Activated T-cell treated with anti-CD3 and anti-CD28 coated beads, Interleukin-2, amount 50 U/mL, for 4 hours (primary cell): ENCODE results near the gene ANKRD42. TPM values are rescaled to one million over a fixed set of nuclear protein-coding genes. Genes with fewer than 3 reads are reported as not detected.
"Not testable (repeated sequence)": the region's sequence is repeated elsewhere in the genome, so short reads cannot be mapped to it uniquely, and the experiment has no call there.

Experiments
- ATAC-seq, 2 donors: fragments of 200-7000 bp; cut with Tn5 transposase; one replicate each; pipeline ENCODE4 v1.10.0; 2021
- DNase-seq: peaks from one replicate; pipeline ENCODE4 v3.0.0-alpha.2; 2020
- H3K27me3 Mint-ChIP-seq: one replicate; pipeline ENCODE4 v1.8.0; 2021; ENCODE audit warnings: low read depth, mixed read lengths
- H3K36me3 Mint-ChIP-seq: one replicate; pipeline ENCODE4 v1.8.0; 2022; ENCODE audit warnings: mixed read lengths; ENCODE audit not compliant: insufficient read depth
- H3K4me1 Mint-ChIP-seq: one replicate; pipeline ENCODE4 v1.8.0; 2021; ENCODE audit warnings: low read depth, mixed read lengths
- H3K4me3 Mint-ChIP-seq: one replicate; pipeline ENCODE4 v1.8.0; 2021; ENCODE audit warnings: mild to moderate bottlenecking, moderate library complexity, mixed read lengths
- H3K9me3 Mint-ChIP-seq: one replicate; pipeline ENCODE4 v1.8.0; 2021; ENCODE audit warnings: mixed read lengths
- total RNA-seq, 3 donors: library from RNA; stranded (reverse); gene quantifications; one replicate each; pipeline ENCODE4 v1.2.1, GENCODE V29; 2021

ANKRD42 gene
- total RNA-seq, 3 donors from 2014 or later = 5.3 to 8.4 (median 8.0) TPM

- no peak for ATAC-seq
- Mint-ChIP-seq H3K9me3 (no peaks in the 10 kb centered on the region), H3K36me3 (peaks cover 4% of the 10 kb centered on the region)
Measured at GRCh38 chr11:83238111-83238510, 44.6 kb downstream of the ANKRD42 start.

DNA sequence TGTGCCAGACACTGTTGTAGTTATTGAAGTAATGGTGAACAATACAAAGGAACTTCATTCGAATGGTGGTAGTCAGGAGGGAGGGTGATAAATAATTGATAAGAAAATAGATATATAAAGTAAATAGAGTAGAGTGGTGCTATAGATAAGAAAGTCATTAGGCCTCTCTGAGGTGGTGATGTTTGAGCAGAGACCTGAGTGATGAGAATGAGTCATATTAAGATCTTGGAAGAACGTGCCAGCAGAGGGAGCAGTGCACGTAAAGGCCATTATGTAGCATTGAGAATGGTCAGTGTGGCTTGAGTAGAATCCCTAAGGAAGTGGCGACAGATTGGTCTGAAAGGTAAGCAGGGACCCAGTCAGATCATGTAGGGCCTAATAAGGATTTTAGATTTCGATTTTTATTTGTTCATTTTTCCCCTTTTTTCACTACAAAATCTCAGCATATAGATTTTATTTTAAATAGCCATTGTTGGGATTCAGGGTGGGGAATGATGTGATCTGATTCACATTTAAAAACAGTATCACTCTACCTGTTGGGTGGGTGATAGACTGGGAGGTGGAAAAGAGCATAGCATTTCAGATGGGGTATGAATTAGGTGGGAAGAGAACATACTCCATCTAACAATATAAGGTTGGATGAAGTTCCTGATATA lies 47.9 kb downstream of the ANKRD42 start:
- no peak for ATAC-seq
- no peaks in the 10 kb centered on the region for H3K27me3 Mint-ChIP-seq
- DNase-seq = no peak
- H3K4me1 Mint-ChIP-seq = no peaks in the 10 kb centered on the region
- peaks cover 4% of the 10 kb centered on the region for H3K36me3 Mint-ChIP-seq
- no peaks in the 10 kb centered on the region for H3K9me3 Mint-ChIP-seq
- no peak overlapping the region for H3K4me3 Mint-ChIP-seq

More at GRCh38 chr11:83238111-83238510, 44.6 kb downstream of the ANKRD42 start:
- H3K27me3 Mint-ChIP-seq = no peaks in the 10 kb centered on the region
- H3K4me1 Mint-ChIP-seq = no peaks in the 10 kb centered on the region
- DNase-seq = no peak
- no peak overlapping the region for H3K4me3 Mint-ChIP-seq

DNA sequence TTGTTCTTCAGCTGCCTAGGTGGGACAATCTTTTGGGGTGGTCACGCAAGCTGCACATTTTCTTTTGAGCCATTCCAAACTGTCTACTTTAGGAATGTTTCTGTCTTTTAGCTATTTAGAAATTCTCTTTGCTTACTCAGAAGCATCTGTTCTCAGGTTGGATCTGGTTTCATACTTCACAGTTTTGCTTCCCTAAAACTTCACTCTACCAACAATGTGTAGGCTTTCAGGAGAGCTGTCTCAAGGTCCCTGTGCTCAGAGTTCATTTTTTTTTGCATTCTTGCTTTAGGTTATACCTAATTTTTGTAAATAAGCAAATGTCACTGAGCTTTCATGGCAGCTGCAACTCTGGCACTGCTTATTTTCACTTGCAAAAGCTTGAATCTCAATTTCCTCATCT lies 55.9 kb downstream of the ANKRD42 start:
- Mint-ChIP-seq H3K9me3 (no peaks in the 10 kb centered on the region), H3K27me3 (no peaks in the 10 kb centered on the region), H3K4me3 (no peak overlapping the region), H3K4me1 (peaks cover 4% of the 10 kb centered on the region), H3K36me3 (no peaks in the 10 kb centered on the region)
- DNase-seq (no peak), ATAC-seq (no peak)

DNA sequence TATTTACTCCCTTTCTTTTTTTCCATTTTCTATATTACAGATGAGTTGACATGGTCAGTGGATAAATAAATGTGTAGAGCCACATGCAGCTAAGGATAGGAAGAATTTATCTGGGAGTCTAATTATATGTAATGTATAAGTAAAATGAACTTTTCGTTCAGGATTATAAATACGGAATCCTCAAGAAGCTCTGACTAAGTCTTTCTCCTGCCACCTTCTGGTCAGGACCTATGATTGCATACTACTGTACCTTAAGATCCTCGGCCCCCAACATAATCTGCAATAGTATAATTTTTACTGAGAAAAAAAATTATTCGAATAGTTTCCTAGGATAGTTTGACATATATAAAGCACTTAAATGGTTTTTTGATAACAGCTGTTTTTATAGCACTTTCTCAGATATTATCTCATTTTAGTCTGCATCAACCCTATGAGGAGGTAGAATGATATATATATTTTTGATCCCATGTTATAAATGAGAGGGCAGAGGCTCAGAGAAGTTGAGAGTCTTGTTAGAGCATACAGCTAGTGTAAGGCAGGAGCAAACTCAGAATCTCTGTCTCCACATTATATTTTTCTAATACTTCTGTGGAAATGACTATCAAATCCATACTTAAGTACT lies 56.6 kb downstream of the ANKRD42 start:
- Mint-ChIP-seq H3K36me3 (no peaks in the 10 kb centered on the region), H3K27me3 (no peaks in the 10 kb centered on the region), H3K9me3 (no peaks in the 10 kb centered on the region), H3K4me1 (peaks cover 4% of the 10 kb centered on the region), H3K4me3 (no peak overlapping the region)
- ATAC-seq (peak; percentile 57 to 62), DNase-seq (no peak)

DNA sequence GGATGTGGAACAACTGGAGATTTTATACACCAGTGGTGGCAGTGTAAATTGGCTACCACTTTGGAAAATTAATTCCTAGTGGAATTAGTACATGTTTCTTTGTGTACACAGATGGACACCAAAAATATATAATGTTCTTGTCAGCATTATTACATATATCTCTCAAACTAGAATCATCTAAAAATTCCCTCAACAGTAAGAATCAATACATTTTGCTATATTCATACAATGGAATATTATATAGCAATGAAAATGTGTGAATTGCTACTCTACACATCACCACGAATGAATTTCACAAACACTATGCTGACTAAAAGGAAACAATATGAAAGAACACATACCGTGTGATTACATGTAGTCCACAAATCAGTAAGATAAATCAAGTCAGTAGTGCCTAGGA lies 58.8 kb downstream of the ANKRD42 start:
- DNase-seq (no peak), ATAC-seq (no peak)
- peaks cover 3% of the 10 kb centered on the region for H3K36me3 Mint-ChIP-seq
- H3K4me1 Mint-ChIP-seq = peaks cover 4% of the 10 kb centered on the region
- H3K27me3 Mint-ChIP-seq = no peaks in the 10 kb centered on the region
- no peak overlapping the region for H3K4me3 Mint-ChIP-seq
- no peaks in the 10 kb centered on the region for H3K9me3 Mint-ChIP-seq

DNA sequence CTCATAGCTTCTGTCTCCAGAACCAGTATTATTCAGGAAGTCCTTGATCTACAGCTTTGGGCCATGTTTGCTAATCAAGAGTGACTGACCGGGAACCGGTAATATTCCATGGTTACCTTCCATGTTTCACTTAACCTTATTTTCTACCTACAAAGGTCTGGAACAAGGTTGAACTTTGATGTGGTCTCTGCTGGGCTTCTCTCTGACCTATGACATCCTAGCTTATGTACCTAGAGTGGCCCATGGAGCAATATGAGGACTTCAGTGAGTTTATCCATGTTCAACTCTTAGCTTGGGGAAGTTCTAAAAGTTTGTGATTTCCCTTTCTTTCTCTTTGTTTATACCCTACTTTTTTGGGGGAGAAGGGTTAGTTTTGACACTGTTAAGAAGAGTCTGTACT lies 59.4 kb downstream of the ANKRD42 start:
- no peaks in the 10 kb centered on the region for H3K27me3 Mint-ChIP-seq
- ATAC-seq (no peak), DNase-seq (no peak)
- peaks cover 4% of the 10 kb centered on the region for H3K4me1 Mint-ChIP-seq
- peaks cover 6% of the 10 kb centered on the region for H3K36me3 Mint-ChIP-seq
- H3K4me3 Mint-ChIP-seq = no peak overlapping the region
- H3K9me3 Mint-ChIP-seq = no peaks in the 10 kb centered on the region

DNA sequence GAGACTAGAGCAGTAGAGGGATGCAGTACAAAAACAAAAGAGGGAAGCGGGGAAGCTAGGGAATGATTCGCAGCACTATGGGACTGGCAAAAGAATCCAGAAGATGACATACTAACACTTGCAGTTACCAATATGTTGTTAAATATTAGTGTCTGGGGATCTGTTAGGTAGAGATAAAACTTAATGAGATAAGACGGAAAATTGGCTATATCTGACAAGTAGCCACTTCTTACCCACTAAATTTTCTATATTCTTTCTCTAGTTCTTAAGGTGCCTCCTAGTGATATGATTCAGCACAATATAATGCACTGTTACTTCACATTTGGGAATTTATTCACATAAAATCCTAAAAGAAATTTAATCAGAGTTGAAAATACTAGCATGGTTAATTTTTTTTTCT lies 61.9 kb downstream of the ANKRD42 start:
- DNase-seq = no peak
- Mint-ChIP-seq H3K27me3 (no peaks in the 10 kb centered on the region), H3K4me3 (no peak overlapping the region)

DNA sequence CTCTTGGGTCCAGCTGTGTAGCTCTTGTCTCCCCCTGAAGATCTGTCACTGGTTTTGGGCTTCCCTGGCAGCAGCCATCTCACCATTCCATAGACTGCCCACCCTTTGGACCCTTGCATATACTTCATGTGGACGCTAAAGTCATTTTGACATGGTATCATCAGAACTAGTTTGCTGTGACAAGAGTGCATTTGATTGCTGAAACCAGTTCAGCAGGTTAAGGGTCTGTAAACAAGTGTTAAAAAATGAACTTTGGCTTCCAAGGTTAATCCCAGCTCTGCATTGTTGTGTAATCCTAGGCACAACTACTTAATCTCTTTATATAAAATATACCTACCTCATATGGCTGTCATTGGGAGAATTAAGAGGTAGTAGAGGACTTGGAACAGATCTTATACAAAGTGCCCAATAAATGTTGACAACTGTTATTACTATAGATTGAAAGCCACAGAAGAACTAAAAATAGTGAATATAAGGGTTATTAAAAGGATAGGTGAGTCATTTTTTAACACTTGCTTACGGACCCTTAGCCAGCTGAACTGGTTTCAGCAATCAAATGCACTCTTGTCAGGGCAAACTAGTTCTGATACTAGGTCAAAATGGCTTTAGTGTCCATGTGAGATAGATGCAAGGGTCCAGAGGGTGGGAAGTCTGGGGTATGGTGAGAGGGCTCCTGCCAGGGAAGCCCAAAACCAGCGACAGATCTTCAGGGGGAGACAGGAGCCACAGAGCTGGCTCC lies 63.3 kb downstream of the ANKRD42 start:
- Mint-ChIP-seq H3K27me3 (no peaks in the 10 kb centered on the region), H3K4me3 (no peak overlapping the region), H3K36me3 (peaks cover 11% of the 10 kb centered on the region), H3K4me1 (no peaks in the 10 kb centered on the region), H3K9me3 (no peaks in the 10 kb centered on the region)
- ATAC-seq = no peak
- DNase-seq = no peak

More for the DNA sequence above, 61.9 kb downstream of the ANKRD42 start:
- Mint-ChIP-seq H3K9me3 (no peaks in the 10 kb centered on the region), H3K36me3 (peaks cover 8% of the 10 kb centered on the region), H3K4me1 (no peaks in the 10 kb centered on the region)
- ATAC-seq = no peak

DNA sequence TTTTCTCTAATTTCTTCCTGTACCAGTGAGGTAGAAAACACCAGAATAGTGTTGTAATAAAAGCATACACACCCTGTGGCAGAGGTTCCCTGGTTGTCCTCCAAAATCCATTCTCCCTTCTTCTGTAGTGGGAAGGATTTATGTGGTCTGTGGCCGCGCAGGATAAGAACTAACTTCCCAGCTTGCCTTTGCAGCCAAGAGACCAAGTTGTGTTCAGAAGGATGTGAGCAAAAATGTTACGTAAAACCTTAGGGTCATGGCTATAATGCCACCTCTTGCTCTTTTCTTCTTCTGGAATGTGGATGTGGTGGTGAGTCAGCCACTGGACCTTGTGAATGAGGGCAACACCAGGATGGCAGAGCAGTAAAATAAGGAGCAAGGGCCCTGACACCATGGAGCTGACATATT lies 64.3 kb downstream of the ANKRD42 start:
- no peaks in the 10 kb centered on the region for H3K4me1 Mint-ChIP-seq
- H3K27me3 Mint-ChIP-seq = no peaks in the 10 kb centered on the region
- no peak overlapping the region for H3K4me3 Mint-ChIP-seq
- peaks cover 12% of the 10 kb centered on the region for H3K36me3 Mint-ChIP-seq
- no peaks in the 10 kb centered on the region for H3K9me3 Mint-ChIP-seq
- ATAC-seq (no peak), DNase-seq (no peak)

DNA sequence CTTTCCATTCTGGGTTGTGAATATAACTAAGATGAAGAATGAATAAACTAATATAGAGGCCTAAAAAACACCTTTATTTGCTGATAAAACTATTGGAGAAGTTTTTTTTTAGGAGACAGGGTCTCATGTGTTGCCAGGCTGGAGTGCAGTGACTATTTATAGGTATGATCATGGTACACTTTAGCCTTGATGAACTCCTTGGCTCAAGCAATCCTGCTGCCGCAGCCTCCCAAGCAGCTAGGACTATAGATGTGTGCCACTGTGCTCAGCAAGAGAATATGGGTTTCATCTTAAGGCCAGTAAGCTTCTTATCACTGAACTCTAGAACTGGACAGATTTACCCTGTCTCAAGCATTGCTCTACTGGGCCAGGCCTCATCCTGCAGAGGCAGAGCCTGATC lies 66.0 kb downstream of the ANKRD42 start:
- no peak for ATAC-seq
- Mint-ChIP-seq H3K4me1 (no peaks in the 10 kb centered on the region), H3K36me3 (peaks cover 21% of the 10 kb centered on the region), H3K4me3 (no peak overlapping the region), H3K27me3 (no peaks in the 10 kb centered on the region), H3K9me3 (no peaks in the 10 kb centered on the region)
- DNase-seq = no peak

- Mint-ChIP-seq H3K27me3 (no peaks in the 10 kb centered on the region), H3K4me1 (peaks cover 12% of the 10 kb centered on the region), H3K4me3 (no peak overlapping the region), H3K36me3 (peaks cover 48% of the 10 kb centered on the region), H3K9me3 (no peaks in the 10 kb centered on the region)
- ATAC-seq (no peak), DNase-seq (no peak)
Measured at GRCh38 chr11:83265331-83265730, 71.8 kb downstream of the ANKRD42 start.

DNA sequence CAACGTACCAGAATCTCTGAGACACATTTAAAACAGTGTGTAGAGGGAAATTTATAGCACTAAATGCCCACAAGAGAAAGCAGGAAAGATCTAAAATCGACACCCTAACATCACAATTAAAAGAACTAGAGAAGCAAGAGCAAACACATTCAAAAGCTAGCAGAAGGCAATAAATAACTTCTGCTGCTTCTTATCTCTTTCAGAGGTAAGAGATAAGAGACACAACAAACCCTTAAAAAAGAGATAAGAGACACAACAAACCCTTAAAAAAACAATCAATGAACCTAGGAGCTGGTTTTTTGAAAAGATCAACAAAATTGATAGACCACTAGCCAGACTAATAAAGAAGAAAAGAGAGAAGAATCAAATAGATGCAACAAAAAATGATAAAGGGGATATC lies 75.6 kb downstream of the ANKRD42 start:
- not testable (repeated sequence) for H3K9me3 Mint-ChIP-seq, H3K27me3 Mint-ChIP-seq, ATAC-seq, DNase-seq, H3K4me3 Mint-ChIP-seq
- Mint-ChIP-seq H3K4me1 (peaks cover 22% of the 10 kb centered on the region), H3K36me3 (peaks cover 66% of the 10 kb centered on the region)

- not testable (repeated sequence) for H3K9me3 Mint-ChIP-seq, ATAC-seq, H3K4me3 Mint-ChIP-seq, H3K27me3 Mint-ChIP-seq, DNase-seq
- Mint-ChIP-seq H3K4me1 (peaks cover 22% of the 10 kb centered on the region), H3K36me3 (peaks cover 56% of the 10 kb centered on the region)
Measured at GRCh38 chr11:83271734-83272133, 78.2 kb downstream of the ANKRD42 start.

DNA sequence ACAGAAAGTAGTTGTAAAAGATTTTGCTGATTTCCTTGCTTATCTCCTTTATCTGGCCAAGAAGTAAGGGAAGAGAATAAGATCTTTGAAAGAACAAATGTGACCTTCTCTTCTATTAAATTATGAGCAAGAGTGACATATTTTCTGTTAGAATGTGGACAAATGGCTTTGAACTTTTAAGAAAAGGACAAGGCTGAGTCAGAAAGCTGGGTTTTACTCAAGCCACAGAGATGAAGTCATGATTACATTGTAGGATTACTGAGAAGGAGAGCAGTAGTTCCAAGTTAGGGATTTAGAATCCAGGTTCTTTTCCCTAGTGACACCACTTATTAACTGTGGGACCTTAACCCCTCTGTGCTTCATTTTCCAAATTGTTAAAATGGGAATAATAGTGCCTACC lies 79.1 kb downstream of the ANKRD42 start:
- peaks cover 22% of the 10 kb centered on the region for H3K4me1 Mint-ChIP-seq
- ATAC-seq (no peak), DNase-seq (no peak)
- H3K36me3 Mint-ChIP-seq = peaks cover 51% of the 10 kb centered on the region
- H3K9me3 Mint-ChIP-seq = no peaks in the 10 kb centered on the region
- H3K27me3 Mint-ChIP-seq = no peaks in the 10 kb centered on the region
- no peak overlapping the region for H3K4me3 Mint-ChIP-seq
